HG03139 (cell line): ENCODE measurements around the gene IRAK2.
"Not testable (repeated sequence)": the region's sequence is repeated elsewhere in the genome, so short reads cannot be mapped to it uniquely, and the experiment has no call there.

Source experiments
- ATAC-seq: cut with Tn5 transposase; IDR thresholded peaks from one replicate; pipeline ENCODE4 v1.9.1; 2021; ENCODE audit not compliant: unreplicated experiment

IRAK2 gene

GRCh38 chr3:10164546-10165393 is at the start of gene IRAK2:
Gene IRAK2 (plus strand): TSS chr3:10164919. CDS start chr3:10164955, 36 bp downstream.
- ATAC-seq = peak; percentile 78

DNA sequence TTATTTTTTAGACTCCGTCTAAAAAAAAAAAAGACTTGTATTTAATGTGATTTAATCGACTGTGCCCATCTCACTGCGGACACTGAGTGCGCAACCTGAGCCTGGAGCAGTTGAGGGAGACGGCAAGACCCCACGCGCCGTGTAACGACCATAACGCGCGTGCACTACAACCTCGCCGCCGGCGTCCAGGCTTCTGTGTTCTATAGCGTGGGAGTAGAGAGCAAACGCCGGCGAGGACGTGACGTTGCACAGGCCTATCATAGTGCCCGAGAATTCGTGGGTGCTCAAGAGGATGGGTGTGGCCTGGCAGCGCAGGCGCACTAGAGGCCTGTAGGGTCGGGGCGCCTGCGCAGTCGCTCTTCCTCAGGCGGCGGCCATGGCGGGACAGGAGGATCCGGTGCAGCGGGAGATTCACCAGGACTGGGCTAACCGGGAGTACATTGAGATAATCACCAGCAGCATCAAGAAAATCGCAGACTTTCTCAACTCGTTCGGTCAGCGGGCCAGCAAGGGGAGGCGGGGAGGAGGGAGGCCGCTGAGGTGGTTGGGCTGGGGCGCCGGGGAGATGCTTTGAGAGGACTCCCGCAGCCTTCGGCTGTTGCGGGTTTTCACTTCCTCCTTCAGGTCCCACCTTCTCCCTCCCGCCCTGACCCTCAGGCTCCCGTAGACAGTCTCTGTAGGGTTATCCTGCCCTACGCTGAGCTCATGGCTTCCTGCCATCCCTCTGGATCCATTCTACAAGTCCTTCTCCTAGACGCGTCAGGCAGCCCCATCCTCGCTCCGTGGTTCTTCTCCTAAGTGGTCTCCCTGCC is 49.2 kb upstream of the IRAK2 start, which contains the start of gene BRK1:
Gene BRK1, plus strand, starts transcription at position 350 of the 812 bp plus-strand sequence. Its CDS starts 27 bp downstream, at position 377.
- peak; percentile 98 for ATAC-seq

- ATAC-seq = peak; percentile 19
Observed at GRCh38 chr3:10116138-10116460, 48.6 kb upstream of the IRAK2 start.

DNA sequence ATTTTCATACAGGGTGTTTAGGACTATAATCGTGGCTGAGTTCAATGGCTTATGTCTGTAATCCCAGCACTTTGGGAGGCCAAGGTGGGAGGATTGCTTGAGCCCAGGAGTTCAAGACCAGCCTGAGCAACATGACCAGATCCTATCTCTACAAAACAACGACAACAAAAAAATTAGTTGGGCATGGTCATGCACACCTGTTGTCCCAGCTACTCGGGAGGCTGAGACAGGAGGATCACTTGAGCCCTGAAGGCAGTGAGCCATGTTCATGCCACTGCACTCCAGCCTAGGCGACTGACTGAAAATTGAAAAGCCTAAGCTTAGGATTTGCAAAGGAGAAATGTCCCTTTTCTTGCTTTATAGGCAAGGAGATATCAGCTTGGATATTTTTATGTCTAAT is 47.8 kb upstream of the IRAK2 start:
- ATAC-seq = no peak

DNA sequence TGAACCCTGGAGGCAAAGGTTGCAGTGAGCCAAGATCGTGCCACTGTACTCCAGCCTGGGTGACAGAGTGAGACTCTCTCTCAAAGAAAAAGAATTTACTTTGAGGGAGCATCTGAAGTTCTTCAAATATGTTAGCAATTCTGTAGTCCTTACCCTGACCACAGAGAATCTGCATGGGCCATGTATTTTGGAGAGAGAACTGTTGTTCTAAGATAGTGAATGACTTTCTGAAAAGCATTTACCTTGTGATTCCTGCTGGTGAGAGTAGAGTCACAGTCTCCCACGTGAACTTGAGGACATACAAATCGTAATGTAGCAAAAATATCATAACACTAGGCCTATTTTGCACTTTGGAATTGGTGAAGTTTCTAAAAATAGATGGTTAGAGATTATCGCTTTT is 45.3 kb upstream of the IRAK2 start:
- no peak for ATAC-seq

GRCh38 chr3:10121064-10121463 is 43.7 kb upstream of the IRAK2 start:
- no peak for ATAC-seq

GRCh38 chr3:10122724-10123123 is 42.0 kb upstream of the IRAK2 start:
- ATAC-seq = no peak

- not testable (repeated sequence) for ATAC-seq
Observed at GRCh38 chr3:10135872-10136271, 28.8 kb upstream of the IRAK2 start.

- ATAC-seq = no peak
Observed at GRCh38 chr3:10136426-10137005, 28.2 kb upstream of the IRAK2 start.

GRCh38 chr3:10137178-10137577 is 27.5 kb upstream of the IRAK2 start:
- no peak for ATAC-seq

- ATAC-seq = no peak
Observed at GRCh38 chr3:10140996-10141546, 23.6 kb upstream of the IRAK2 start.

DNA sequence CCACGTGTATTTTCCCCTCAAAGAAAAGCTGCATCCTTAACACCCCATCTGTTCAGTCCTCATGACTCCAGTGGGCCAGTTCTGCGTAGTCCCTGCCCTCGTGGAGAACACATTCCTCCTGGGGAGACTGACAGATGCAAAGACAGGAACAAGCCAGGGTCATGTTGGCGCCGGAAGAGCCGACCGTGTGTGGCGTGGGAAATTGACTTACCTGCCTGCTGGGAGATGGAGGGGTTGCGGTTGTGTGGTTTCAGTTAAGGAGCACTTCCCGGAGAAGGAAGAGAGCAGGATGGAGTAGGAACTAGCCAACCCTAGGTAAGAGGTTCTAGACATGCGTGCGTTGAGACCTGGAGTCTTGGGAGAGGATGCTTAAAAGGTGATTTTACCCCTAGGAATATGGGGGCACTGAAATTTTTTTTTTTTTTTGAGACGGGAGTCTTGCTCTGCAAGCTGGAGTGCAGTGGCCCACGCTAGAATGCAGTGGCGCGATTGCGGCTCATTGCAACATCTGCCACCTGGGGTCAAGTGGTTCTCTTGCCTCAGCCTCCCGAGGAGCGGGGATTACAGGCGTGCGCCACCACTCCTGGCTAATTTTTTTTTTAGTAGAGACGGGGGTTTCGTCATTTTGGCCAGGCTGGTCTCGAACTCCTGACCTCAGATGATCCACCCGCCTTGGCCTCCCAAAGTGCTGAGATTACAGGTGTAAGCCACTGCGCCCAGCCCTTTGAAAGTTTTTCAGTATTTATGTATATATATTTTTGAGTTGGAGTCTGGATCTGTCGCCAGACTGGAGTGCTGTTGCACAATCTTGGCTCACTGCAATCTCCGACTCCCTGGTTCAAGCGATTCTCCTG is 21.8 kb upstream of the IRAK2 start:
- ATAC-seq = no peak

DNA sequence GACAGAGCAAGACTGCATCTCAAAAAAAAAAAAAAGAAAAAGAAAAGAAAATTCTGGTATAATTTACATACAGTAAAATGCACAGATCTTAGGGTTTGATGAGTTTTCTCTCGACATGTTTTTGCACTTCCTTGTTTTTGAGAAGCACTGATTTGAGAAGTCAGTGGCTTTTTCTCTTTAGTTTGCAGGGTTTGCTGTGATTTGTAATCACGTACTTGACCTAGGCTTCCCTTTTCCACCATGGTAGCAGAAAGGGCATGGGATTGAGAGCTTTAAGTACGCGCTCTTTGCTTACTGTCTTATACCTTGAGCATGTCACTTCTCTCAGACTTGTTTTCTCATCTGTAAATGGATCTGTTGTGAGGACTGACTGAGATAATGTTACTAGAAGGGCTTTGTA is 19.0 kb upstream of the IRAK2 start:
- ATAC-seq = no peak

DNA sequence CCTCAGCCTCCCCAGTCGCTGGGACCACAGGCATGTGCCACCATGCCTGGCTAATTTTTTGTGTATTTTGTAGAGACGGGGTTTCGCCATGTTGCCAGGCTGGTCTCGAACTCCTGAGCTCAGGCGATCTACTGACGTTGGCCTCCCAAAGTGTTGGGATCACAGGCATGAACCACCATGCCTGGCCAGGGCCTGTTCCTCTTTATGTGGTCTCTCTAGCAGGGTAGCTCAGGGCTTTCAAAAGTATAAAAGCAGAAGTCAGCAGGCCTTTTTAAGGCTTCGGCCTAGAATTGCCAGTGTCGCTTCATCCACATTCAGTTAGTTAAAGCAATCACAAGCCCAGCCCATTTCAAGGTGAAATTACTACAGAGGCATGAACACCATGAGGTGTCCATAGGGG is 15.5 kb upstream of the IRAK2 start:
- ATAC-seq = no peak

- ATAC-seq = no peak
Observed at GRCh38 chr3:10150987-10151386, 13.7 kb upstream of the IRAK2 start.

- ATAC-seq = no peak
Observed at GRCh38 chr3:10154335-10155122, 10.2 kb upstream of the IRAK2 start.

DNA sequence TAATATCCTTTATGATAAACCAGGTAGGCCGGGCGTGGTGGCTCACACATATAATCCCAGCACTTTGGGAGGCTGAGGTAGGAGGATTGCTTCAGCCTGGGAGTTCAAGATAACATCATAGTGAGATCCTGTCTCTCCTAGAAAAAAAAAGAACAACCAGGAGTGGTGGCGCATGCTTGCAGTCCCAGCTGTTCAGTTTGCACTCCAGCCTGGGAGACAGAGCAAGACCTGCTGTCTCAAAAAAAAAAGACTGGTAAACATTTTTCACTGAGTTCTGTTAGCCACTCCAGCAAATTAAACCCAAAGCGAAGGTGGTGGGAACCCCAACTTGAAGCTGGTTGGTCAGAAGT is 9.6 kb upstream of the IRAK2 start:
- ATAC-seq = no peak

GRCh38 chr3:10155658-10156057 is 9.1 kb upstream of the IRAK2 start:
- no peak for ATAC-seq

- ATAC-seq = no peak
Observed at GRCh38 chr3:10157031-10157430, 7.7 kb upstream of the IRAK2 start.

DNA sequence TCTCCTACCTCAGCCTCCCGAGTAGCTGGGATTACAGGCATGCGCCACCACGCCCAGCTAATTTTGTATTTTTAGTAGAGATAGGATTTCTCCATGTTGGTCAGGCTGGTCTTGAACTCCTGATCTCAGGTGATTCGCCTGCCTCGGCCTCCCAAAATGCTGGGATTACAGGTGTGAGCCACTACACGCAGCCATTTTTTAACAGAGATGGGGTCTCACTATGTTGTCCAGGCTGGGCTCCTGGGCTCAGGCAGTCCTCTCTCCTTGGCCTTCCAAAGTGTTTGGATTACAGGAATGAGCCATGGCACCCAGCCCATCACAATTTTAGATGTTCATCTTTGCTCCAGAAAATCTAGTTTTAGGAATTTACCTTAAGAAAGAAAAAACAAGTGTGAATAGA is 6.2 kb upstream of the IRAK2 start:
- ATAC-seq = not testable (repeated sequence)
